ENCODE results near the gene TBC1D4.

GRCh38 chr13:75407998-75408397, 74.0 kb downstream of the TBC1D4 start:
- no peak for TF ChIP-seq CTCF (IDR thresholded peaks at IDR 0.05)
- no peak for TF ChIP-seq POLR2A (IDR thresholded peaks at IDR 0.05)
